HCT116 (cell line): Measurements from ENCODE around the gene ZNF575. TPM values are rescaled to one million over a fixed set of nuclear protein-coding genes. Genes with fewer than 3 reads are reported as not detected.

Experiments used
- ATAC-seq: fragments of 200-7000 bp; cut with Tn5 transposase; 2 replicates; pipeline ENCODE4 v1.9.1; 2020; ENCODE audit warnings: mild to moderate bottlenecking, moderate library complexity
- BruUV-seq: library from RNA; stranded (reverse); fragments of 400-500 nt; replicated peaks from 2 replicates; lab custom pipeline; 2021; lab: Mats Ljungman, UMichigan
- CTCF ChIA-PET: fragments of 300-600 bp; sonication (Branson Sonifier 250); formaldehyde crosslinking; loops from one replicate; lab custom pipeline; 2021; ENCODE audit warnings: antibody characterized with exemption; lab: Charles Lee
- POLR2A ChIA-PET: fragments of 300-600, 350-600 bp; sonication (Branson Sonifier 250); formaldehyde crosslinking; loops from one replicate; lab custom pipeline; 2021; ENCODE audit warnings: antibody characterized with exemption; lab: Charles Lee
- RAD21 ChIA-PET, 2 experiments: fragments of 300-600 bp; sonication (Branson Sonifier 250); formaldehyde crosslinking; loops; one replicate each; lab custom pipeline; 2023; ENCODE audit warnings: low total read pairs in 2 of 2; ENCODE audit not compliant: uncharacterized antibody in 2 of 2, unreplicated experiment in 2 of 2, low non-redundant PET in 1 of 2; lab: Charles Lee
- DNase-seq: peaks from one replicate; pipeline ENCODE4 v3.0.0-alpha.2; 2010; ENCODE audit warnings: low read depth, low spot score
- H2AFZ ChIP-seq: fragments of 200-600 bp; shearing (Covaris generic), sonication (generic); 2 replicates; pipeline ENCODE4 v1.6.1; 2017; ENCODE audit warnings: low read depth, mixed run types, mixed read lengths, antibody characterized with exemption, low read length; ENCODE audit not compliant: poor library complexity, severe bottlenecking
- H3K27ac ChIP-seq: 2 replicates; pipeline ENCODE4 v1.5.1; 2012; ENCODE audit warnings: low read depth, low read length
- H3K27me3 ChIP-seq: fragments of 200-600 bp; sonication (generic); 2 replicates; pipeline ENCODE4 v1.6.1; 2016; ENCODE audit warnings: mixed run types, low read length, mixed read lengths; ENCODE audit not compliant: insufficient read depth
- H3K36me3 ChIP-seq, 2 experiments: fragments of 200-500 bp in 1 of 2; fragments of 200-600 bp in 1 of 2; sonication (Bioruptor generic) in 1 of 2; sonication (generic) in 1 of 2; 2 replicates each; pipeline versions ENCODE4 v1.5.1 to v1.6.1; 2014 to 2016; ENCODE audit warnings: low read length in 2 of 2, inconsistent platforms in 1 of 2, mixed read lengths in 1 of 2, mixed run types in 1 of 2; ENCODE audit not compliant: insufficient read depth in 2 of 2, control insufficient read depth in 1 of 2
- H3K4me1 ChIP-seq, 2 experiments: fragments of 200-600 bp in 1 of 2; sonication (generic) in 1 of 2; 2 replicates each; pipeline versions ENCODE4 v1.5.1 to v1.6.1; 2012 to 2017; ENCODE audit warnings: low read length in 2 of 2, inconsistent platforms in 1 of 2, mild to moderate bottlenecking in 1 of 2, mixed read lengths in 1 of 2, mixed run types in 1 of 2, moderate library complexity in 1 of 2; ENCODE audit not compliant: insufficient read depth in 2 of 2, control insufficient read depth in 1 of 2
- H3K4me2 ChIP-seq: fragments of 200-600 bp; sonication (generic); 2 replicates; pipeline ENCODE4 v1.6.1; 2017; ENCODE audit warnings: mixed run types, low read length, mixed read lengths
- H3K4me3 ChIP-seq, 2 experiments: fragments of 200-600 bp in 1 of 2; sonication (generic) in 1 of 2; replicated peaks in 1 of 2; 2 replicates each; pipeline ENCODE4 v1.5.1; 2011 to 2016; ENCODE audit warnings: low read length in 2 of 2, control low read depth in 1 of 2, low read depth in 1 of 2, mild to moderate bottlenecking in 1 of 2, mixed read lengths in 1 of 2, mixed run types in 1 of 2
- H3K79me2 ChIP-seq: fragments of 200-600 bp; sonication (generic); 2 replicates; pipeline ENCODE4 v1.6.1; 2017; ENCODE audit warnings: mild to moderate bottlenecking, mixed run types, low read length, moderate library complexity, mixed read lengths; ENCODE audit not compliant: insufficient read depth
- H3K9ac ChIP-seq: fragments of 200-600 bp; sonication (generic); 2 replicates; pipeline ENCODE4 v1.6.1; 2016; ENCODE audit warnings: low read length, mixed read lengths
- H3K9me2 ChIP-seq: fragments of 200-600 bp; sonication (generic), shearing (Covaris generic); 2 replicates; pipeline ENCODE4 v1.6.1; 2017; ENCODE audit warnings: mixed run types, mild to moderate bottlenecking, moderate library complexity; ENCODE audit not compliant: insufficient read depth
- H3K9me3 ChIP-seq, 2 experiments: fragments of 200-500 bp in 1 of 2; fragments of 200-600 bp in 1 of 2; sonication (Bioruptor generic) in 1 of 2; sonication (generic) in 1 of 2; 2 replicates each; pipeline ENCODE4 v1.6.1; 2014 to 2017; ENCODE audit warnings: low read length in 2 of 2, mixed read lengths in 2 of 2, inconsistent platforms in 1 of 2, low read depth in 1 of 2, mild to moderate bottlenecking in 1 of 2, mixed run types in 1 of 2, moderate library complexity in 1 of 2; ENCODE audit not compliant: control insufficient read depth in 1 of 2, insufficient read depth in 1 of 2
- H4K20me1 ChIP-seq: fragments of 200-600 bp; sonication (generic), shearing (Covaris generic); 2 replicates; pipeline ENCODE4 v1.6.1; 2017; ENCODE audit warnings: mixed run types, mild to moderate bottlenecking, moderate library complexity; ENCODE audit not compliant: insufficient read depth
- ATF3 ChIP-seq: IDR thresholded peaks from 2 replicates; pipeline ENCODE4 v1.6.1; 2012
- CBX3 ChIP-seq: IDR thresholded peaks from 2 replicates; pipeline ENCODE4 v1.6.1; 2012; ENCODE audit warnings: low read depth
- CEBPB ChIP-seq: IDR thresholded peaks from 2 replicates; pipeline ENCODE4 v1.6.1; 2012; ENCODE audit warnings: low read depth
- CTCF ChIP-seq, 3 experiments: fragments of 200-600 bp in 1 of 3; sonication (generic) in 1 of 3; IDR thresholded peaks in 2 of 3; conservative IDR thresholded peaks in 1 of 3; 2 replicates each; pipeline ENCODE4 v1.5.1; 2012 to 2017; ENCODE audit warnings: low read depth in 2 of 3, low read length in 2 of 3, antibody characterized with exemption in 1 of 3, borderline replicate concordance in 1 of 3, control low read depth in 1 of 3, mild to moderate bottlenecking in 1 of 3, mixed read lengths in 1 of 3, mixed run types in 1 of 3, moderate library complexity in 1 of 3; ENCODE audit not compliant: insufficient read depth in 1 of 3
- EZH2 ChIP-seq: fragments of 200-600 bp; sonication (generic); IDR thresholded peaks from 2 replicates; pipeline ENCODE4 v1.6.1; 2017; ENCODE audit warnings: antibody characterized with exemption, mixed run types
- EZH2phosphoT487 ChIP-seq: fragments of 200-600 bp; IDR thresholded peaks from 2 replicates; pipeline ENCODE4 v1.6.1; 2018; ENCODE audit warnings: antibody characterized with exemption, borderline replicate concordance
- FOSL1 ChIP-seq: IDR thresholded peaks from 2 replicates; pipeline ENCODE4 v1.6.1; 2012; ENCODE audit warnings: low read depth
- JUND ChIP-seq: IDR thresholded peaks from 2 replicates; pipeline ENCODE4 v1.6.1; 2012
- MAX ChIP-seq: IDR thresholded peaks from 2 replicates; pipeline ENCODE4 v1.6.1; 2012
- POLR2A ChIP-seq: IDR thresholded peaks from 2 replicates; pipeline ENCODE4 v1.7.0; 2011; ENCODE audit warnings: borderline replicate concordance; ENCODE audit not compliant: insufficient read depth, insufficient read length; ENCODE audit errors: extremely low read depth
- POLR2AphosphoS5 ChIP-seq: IDR thresholded peaks from 2 replicates; pipeline ENCODE4 v1.6.1; 2011; ENCODE audit warnings: mild to moderate bottlenecking, low read depth, low read length, moderate library complexity
- REST ChIP-seq: IDR thresholded peaks from 2 replicates; pipeline ENCODE4 v1.6.1; 2012; ENCODE audit warnings: low read depth
- SP1 ChIP-seq: IDR thresholded peaks from 2 replicates; pipeline ENCODE4 v1.6.1; 2012; ENCODE audit warnings: low read depth
- SRF ChIP-seq: IDR thresholded peaks from 2 replicates; pipeline ENCODE4 v1.6.1; 2012; ENCODE audit warnings: low read depth
- ZBTB33 ChIP-seq: IDR thresholded peaks from 2 replicates; pipeline ENCODE4 v1.6.1; 2011; ENCODE audit warnings: mild to moderate bottlenecking, low read length, moderate library complexity; ENCODE audit not compliant: insufficient replicate concordance; ENCODE audit errors: extremely low read depth
- ZNF274 ChIP-seq: fragments of 200-500 bp; sonication (Bioruptor generic); IDR thresholded peaks from 2 replicates; pipeline ENCODE4 v1.6.1; 2014; ENCODE audit warnings: mild to moderate bottlenecking, low read depth, low read length, inconsistent platforms
- intact Hi-C: fragments of 100-400 bp; cut with micrococcal nuclease; formaldehyde crosslinking; loops from 2 replicates; pipeline ENCODE4 v1.10.0; 2022
- total RNA-seq: library from RNA; stranded (reverse); gene quantifications from one replicate; pipeline ENCODE4 v1.2.1, GENCODE V29; 2021; ENCODE audit not compliant: unreplicated experiment

The ZNF575 gene
- total RNA-seq, 1 experiment from 2014 or later = 1.9 TPM

- Histone ChIP-seq H4K20me1 (no peaks in the 10 kb centered on the region), H3K27me3 (no peaks in the 10 kb centered on the region), H3K9ac (no peak overlapping the region), H3K79me2 (no peaks in the 10 kb centered on the region), H3K4me1 (peaks cover 0 to 4% of the 10 kb centered on the region in 2 experiments; a peak in 1 of 4 replicates), H3K9me3 (no peaks in the 10 kb centered on the region), H2AFZ (no peak overlapping the region), H3K36me3 (no peaks in the 10 kb centered on the region), H3K27ac (no peak overlapping the region), H3K9me2 (no peaks in the 10 kb centered on the region), H3K4me3 (no peak overlapping the region), H3K4me2 (no peak overlapping the region)
- no peak for TF ChIP-seq ZBTB33
- TF ChIP-seq ZNF274 = no peak
- no peak for TF ChIP-seq REST
- TF ChIP-seq CEBPB = no peak
- TF ChIP-seq POLR2AphosphoS5 = no peak
- no peak for TF ChIP-seq SP1
- no peak for TF ChIP-seq CBX3
- TF ChIP-seq MAX = no peak; the same call in 1 of the 2 replicates
- no peak for TF ChIP-seq EZH2phosphoT487
- no peak for TF ChIP-seq FOSL1
- TF ChIP-seq ATF3 = no peak
- TF ChIP-seq CTCF (IDR thresholded peaks at IDR 0.05 in 2 of 3, conservative IDR thresholded peaks at IDR 0.05 in 1 of 3; ENCODE audit: borderline replicate concordance in 1 of 3, insufficient read depth in 1 of 3, low read depth in 2 of 3, low read length in 2 of 3) = no peak
- TF ChIP-seq POLR2A = no peak
- no peak for TF ChIP-seq EZH2
- no peak for TF ChIP-seq JUND
- TF ChIP-seq SRF = no peak
- intact Hi-C loops = no loop called here
- RAD21 ChIA-PET = no interaction called here
- ATAC-seq (no peak), DNase-seq (no peak)
- no TSS peak for BruUV-seq
- POLR2A ChIA-PET = interaction anchor here (1.6 kb wide), 1 partner anchor 10 kb away, joined by 5 read pairs; no protein-coding TSS in a partner anchor
- CTCF ChIA-PET = no interaction called here
These were observed 51.5 kb downstream of the ZNF575 start for GRCh38 chr19:43584484-43584883.
